GM21825 (cell line): ENCODE results near the gene PRR4.

Experiments
- ATAC-seq: cut with Tn5 transposase; IDR thresholded peaks from one replicate; pipeline ENCODE4 v1.9.1; 2021; ENCODE audit warnings: mild to moderate bottlenecking, moderate library complexity; ENCODE audit not compliant: unreplicated experiment

PRR4 gene

GRCh38 chr12:10849425-10849878, at the start of gene PRR4:
TSS of gene PRR4 (minus strand) at chr12:10849475. CDS start at chr12:10849437, 38 bp downstream.
- ATAC-seq: no peak

GRCh38 chr12:10896854-10897253, 47.6 kb upstream of the PRR4 start:
- no peak for ATAC-seq

GRCh38 chr12:10891937-10892336, 42.7 kb upstream of the PRR4 start:
- ATAC-seq: no peak

- ATAC-seq: no peak
Observed at GRCh38 chr12:10889226-10889625, 40.0 kb upstream of the PRR4 start.

- ATAC-seq: no peak
Observed at GRCh38 chr12:10884086-10884725, 34.9 kb upstream of the PRR4 start, which contains the start of gene PRH1. TSS of gene PRH1 (minus strand) at chr12:10884255. CDS start at chr12:10884217, 38 bp downstream.

- ATAC-seq: no peak
Observed at GRCh38 chr12:10873378-10873777, 24.1 kb upstream of the PRR4 start.

GRCh38 chr12:10867381-10867780, 18.1 kb upstream of the PRR4 start:
- no peak for ATAC-seq

- no peak for ATAC-seq
Observed at GRCh38 chr12:10863512-10864218, 14.4 kb upstream of the PRR4 start.

- ATAC-seq: no peak
Observed at GRCh38 chr12:10861366-10861765, 12.1 kb upstream of the PRR4 start.

- ATAC-seq: no peak
Observed at GRCh38 chr12:10855807-10856206, 6.5 kb upstream of the PRR4 start.

GRCh38 chr12:10853776-10854175, 4.5 kb upstream of the PRR4 start:
- ATAC-seq: no peak

- ATAC-seq: no peak
Observed at GRCh38 chr12:10851243-10851858, 2.1 kb upstream of the PRR4 start.

- ATAC-seq: no peak
Observed at GRCh38 chr12:10847744-10848143, 1.5 kb downstream of the PRR4 start.

- ATAC-seq: no peak
Observed at GRCh38 chr12:10842862-10843261, 6.4 kb downstream of the PRR4 start.

- ATAC-seq: no peak
Observed at GRCh38 chr12:10838461-10838860, 10.8 kb downstream of the PRR4 start.

GRCh38 chr12:10829994-10830393, 19.3 kb downstream of the PRR4 start:
- no peak for ATAC-seq

- no peak for ATAC-seq
Observed at GRCh38 chr12:10826258-10826657, 23.0 kb downstream of the PRR4 start, which contains the start of gene TAS2R10. TSS of gene TAS2R10 (minus strand) at chr12:10826358. CDS start at chr12:10826269, 89 bp downstream.

GRCh38 chr12:10824957-10825356, 24.3 kb downstream of the PRR4 start:
- ATAC-seq: no peak

GRCh38 chr12:10811883-10812536, 37.3 kb downstream of the PRR4 start:
- no peak for ATAC-seq

- ATAC-seq: no peak
Observed at GRCh38 chr12:10810068-10810467, 39.2 kb downstream of the PRR4 start, which contains the start of gene TAS2R9. TSS of gene TAS2R9 (minus strand) at chr12:10810168. CDS start at chr12:10810075, 93 bp downstream.

GRCh38 chr12:10807186-10807585, 42.1 kb downstream of the PRR4 start, which contains the start of gene TAS2R8:
TSS of gene TAS2R8 (minus strand) at chr12:10807286. CDS start at chr12:10806980, 306 bp downstream.
- ATAC-seq: no peak
